Adrenal gland (tissue), 12 donors: ENCODE results near the gene SIX3. TPM values are rescaled to one million over a fixed set of nuclear protein-coding genes. Genes with fewer than 3 reads are reported as not detected.

Experiments
- DNase-seq, 7 donors: peaks; one replicate each; pipeline ENCODE4 v3.0.0-alpha.2; 2019 to 2020
- H3K27ac ChIP-seq, 5 donors: fragments of 200-600 bp; sonication (generic) in 4 of 5; 1 replicate in 3 of 5; 2 replicates in 2 of 5; pipeline versions ENCODE4 v1.5.1 to v1.8.0; 2016 to 2020; ENCODE audit warnings: mild to moderate bottlenecking in 1 of 5
- H3K27me3 ChIP-seq: fragments of 200-600 bp; 2 replicates; pipeline ENCODE4 v1.8.0; 2021
- H3K36me3 ChIP-seq, 2 donors: fragments of 200-600 bp; replicated peaks in 1 of 2; 1 replicate in 1 of 2; 2 replicates in 1 of 2; pipeline versions ENCODE4 v1.5.1 to v1.8.0; 2018 to 2022
- H3K4me1 ChIP-seq, 2 donors: fragments of 200-600 bp; replicated peaks in 1 of 2; 1 replicate in 1 of 2; 2 replicates in 1 of 2; pipeline versions ENCODE4 v1.5.1 to v1.8.0; 2018 to 2021
- H3K4me3 ChIP-seq, 4 donors: fragments of 200-600 bp; sonication (generic) in 3 of 4; one replicate each; pipeline ENCODE4 v1.5.1; 2016 to 2018
- H3K9me3 ChIP-seq, 3 donors: fragments of 200-600 bp; sonication (generic) in 1 of 3; replicated peaks in 1 of 3; 1 replicate in 2 of 3; 2 replicates in 1 of 3; pipeline versions ENCODE4 v1.5.1 to v1.8.0; 2016 to 2021
- POLR2A ChIP-seq, 2 donors: fragments of 450-650 bp; IDR thresholded peaks; one replicate each; pipeline ENCODE4 v1.6.1; 2017; ENCODE audit warnings: antibody characterized with exemption in 2 of 2, mild to moderate bottlenecking in 2 of 2, moderate library complexity in 1 of 2
- WGBS, 4 donors: extraction: QIAGEN DNeasy Blood & Tissue Kit in 2 of 4; methylation state at CpG; one replicate each; pipeline versions ENCODE4 v1.1.5 to v1.1.7; 2013 to 2017; 5-methylcytosine and 5-hydroxymethylcytosine counted together
- intact Hi-C, 2 donors: fragments of 100-400 bp; cut with DNase I; formaldehyde crosslinking; loops; one replicate each; pipeline versions ENCODE4 v1.14.1 to v1.15.0; 2022 to 2023
- polyA plus RNA-seq, 3 donors: library from polyadenylated mRNA; stranded (reverse); fragments of 200-250 nt in 2 of 3; fragments of 350-450 nt in 1 of 3; fragmentation: Illumina TruSeq in 1 of 3; extraction: RNeasy Lipid Tissue Mini Kit (QIAGEN cat#74804) in 1 of 3; gene quantifications; one replicate each; pipeline ENCODE4 v1.2.3, GENCODE V29; 2013 to 2014
- total RNA-seq, 9 donors: library from RNA; depleted of rRNA in 4 of 9; stranded (reverse); fragments of >200 nt in 4 of 9; fragments of 120-200 nt in 1 of 9; fragmentation: NEBNext Ultra II Directional in 1 of 9; extraction: Animal tissue kit (Norgen Biotek cat#: 25700) in 1 of 9; gene quantifications; one replicate each; pipeline versions ENCODE4 v1.1.0 to v1.2.4, GENCODE V29; 2013 to 2023
- TF ChIP-seq, protein P1 (sequence below), 6 experiments: fragments of 450-650 bp in 4 of 6; fragments of 200-600 bp in 2 of 6; sonication (generic) in 1 of 6; IDR thresholded peaks; 1 replicate in 5 of 6; 2 replicates in 1 of 6; pipeline versions ENCODE4 v1.5.1 to v1.8.0; 2016 to 2021; ENCODE audit warnings: antibody characterized with exemption in 6 of 6, mild to moderate bottlenecking in 2 of 6, moderate library complexity in 1 of 6
- donor health status: healthy with polysubstance abuse.
- donor health status: Bipolar disorder and iron deficiency.
- donor health status: DM: yes; HTN: yes; CAD: no.
- donor health status: DM: no; HTN: no; CAD: no.
- donor health status: DM: no; HTN: no; CAD: no.
- donor health status: DM: yes; HTN: yes; CAD: no.

The SIX3 gene
- total and polyA plus RNA-seq, 12 donors, result not detected

DNA sequence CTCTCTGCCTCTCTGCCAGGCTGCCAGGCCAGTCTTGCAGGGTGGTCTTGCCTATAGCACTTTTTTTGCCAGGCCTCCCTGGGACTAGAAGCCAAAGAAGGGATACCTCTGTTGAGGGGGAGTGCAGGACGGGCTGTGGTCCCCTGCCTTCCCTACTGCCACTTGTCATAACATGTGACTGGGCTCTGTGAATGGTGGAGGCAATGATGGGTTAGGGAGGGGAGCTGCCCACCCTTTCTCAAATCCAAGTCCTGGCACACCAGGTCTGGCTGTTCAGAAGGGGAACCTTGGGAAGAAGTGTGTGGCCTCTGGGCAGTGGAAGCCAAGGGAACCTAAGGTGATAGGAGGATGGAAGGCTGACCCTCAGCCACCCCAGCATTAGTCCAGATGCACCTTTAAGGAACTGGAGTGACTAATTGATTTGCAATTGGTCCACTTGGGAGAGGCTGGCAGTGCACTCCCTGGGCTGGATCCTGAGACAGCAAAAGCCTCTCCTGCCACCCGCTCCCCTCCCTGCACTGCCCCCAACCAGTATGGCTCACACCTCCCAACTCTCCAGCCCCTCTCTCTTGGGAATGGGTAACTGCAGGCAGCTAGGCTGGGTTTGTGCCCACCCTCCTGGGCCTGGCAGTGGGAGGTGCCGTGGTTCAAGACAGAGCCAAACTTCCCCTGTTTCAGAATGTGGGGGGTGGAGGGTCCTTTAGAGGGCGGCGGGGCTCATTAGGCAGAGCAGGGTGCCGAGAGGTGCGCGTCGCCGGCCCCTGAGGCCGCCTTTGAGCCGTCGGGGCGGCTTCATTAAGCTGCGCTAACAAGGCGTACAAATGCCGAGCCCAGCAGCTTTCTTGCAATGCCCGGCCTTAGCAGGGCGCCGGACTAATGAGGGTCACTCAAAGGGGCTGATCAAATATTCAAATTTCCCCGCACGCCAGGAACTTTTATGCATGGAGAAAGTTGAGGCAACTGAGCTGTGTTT is 4.5 kb upstream of the SIX3 start:
- TF ChIP-seq, protein P1, sequence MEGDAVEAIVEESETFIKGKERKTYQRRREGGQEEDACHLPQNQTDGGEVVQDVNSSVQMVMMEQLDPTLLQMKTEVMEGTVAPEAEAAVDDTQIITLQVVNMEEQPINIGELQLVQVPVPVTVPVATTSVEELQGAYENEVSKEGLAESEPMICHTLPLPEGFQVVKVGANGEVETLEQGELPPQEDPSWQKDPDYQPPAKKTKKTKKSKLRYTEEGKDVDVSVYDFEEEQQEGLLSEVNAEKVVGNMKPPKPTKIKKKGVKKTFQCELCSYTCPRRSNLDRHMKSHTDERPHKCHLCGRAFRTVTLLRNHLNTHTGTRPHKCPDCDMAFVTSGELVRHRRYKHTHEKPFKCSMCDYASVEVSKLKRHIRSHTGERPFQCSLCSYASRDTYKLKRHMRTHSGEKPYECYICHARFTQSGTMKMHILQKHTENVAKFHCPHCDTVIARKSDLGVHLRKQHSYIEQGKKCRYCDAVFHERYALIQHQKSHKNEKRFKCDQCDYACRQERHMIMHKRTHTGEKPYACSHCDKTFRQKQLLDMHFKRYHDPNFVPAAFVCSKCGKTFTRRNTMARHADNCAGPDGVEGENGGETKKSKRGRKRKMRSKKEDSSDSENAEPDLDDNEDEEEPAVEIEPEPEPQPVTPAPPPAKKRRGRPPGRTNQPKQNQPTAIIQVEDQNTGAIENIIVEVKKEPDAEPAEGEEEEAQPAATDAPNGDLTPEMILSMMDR (IDR thresholded peaks at IDR 0.05), result no peak
- no peak for TF ChIP-seq POLR2A (IDR thresholded peaks at IDR 0.05)
- H3K4me1 ChIP-seq, result peaks cover 7 to 19% of the 10 kb centered on the region in 2 donors
- H3K36me3 ChIP-seq, result no peaks in the 10 kb centered on the region
- peaks cover 91% of the 10 kb centered on the region for H3K27me3 ChIP-seq
- H3K27ac ChIP-seq, result no peak overlapping the region
- intact Hi-C loops, result no loop called here
- no peak overlapping the region for H3K4me3 ChIP-seq
- WGBS, 4 donors, result 8 to 11% (median 9%) methylated on average over 6 to 22 of the region's 22 CpGs
- H3K9me3 ChIP-seq, result no peaks in the 10 kb centered on the region
- no peak for DNase-seq

DNA sequence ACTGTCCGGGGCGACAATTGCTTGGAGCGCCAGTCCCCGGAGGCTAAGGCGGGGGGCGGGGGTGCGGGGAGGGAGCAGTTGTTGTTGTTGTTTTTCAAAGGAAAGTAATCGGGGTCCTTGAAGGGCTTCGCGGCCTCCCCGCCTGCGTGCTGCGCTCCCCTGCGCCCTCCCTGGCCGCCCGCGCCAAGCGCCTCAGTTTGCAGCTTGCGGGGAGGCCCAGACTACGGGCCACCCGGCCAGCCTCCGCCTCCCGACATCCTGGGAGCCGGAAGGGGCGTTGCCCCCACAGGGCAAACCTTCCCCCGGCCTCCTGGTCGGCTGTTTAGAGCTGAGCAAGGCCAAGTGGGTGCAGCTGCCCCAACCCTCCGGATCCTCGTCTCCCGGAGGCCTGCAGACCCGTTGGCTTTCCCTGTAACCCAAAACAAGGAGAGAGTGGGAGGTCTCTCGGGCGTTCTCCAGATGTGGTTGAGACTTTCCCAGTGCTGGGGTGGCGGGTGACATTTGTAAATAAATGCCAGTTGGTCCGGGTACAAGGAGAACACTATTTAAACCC is 3.7 kb upstream of the SIX3 start:
- no peak for DNase-seq
- Histone ChIP-seq H3K9me3 (no peaks in the 10 kb centered on the region), H3K4me3 (no peak overlapping the region), H3K27ac (no peak overlapping the region), H3K4me1 (peaks cover 7 to 24% of the 10 kb centered on the region in 2 donors), H3K36me3 (no peaks in the 10 kb centered on the region), H3K27me3 (peaks cover 90% of the 10 kb centered on the region)
- WGBS, 4 donors, result 2 to 7% (median 4%) methylated on average over 15 to 35 of the region's 35 CpGs
- no peak for TF ChIP-seq POLR2A (IDR thresholded peaks at IDR 0.05)
- TF ChIP-seq, protein P1 (IDR thresholded peaks at IDR 0.05), result no peak
- intact Hi-C loops, result no loop called here

DNA sequence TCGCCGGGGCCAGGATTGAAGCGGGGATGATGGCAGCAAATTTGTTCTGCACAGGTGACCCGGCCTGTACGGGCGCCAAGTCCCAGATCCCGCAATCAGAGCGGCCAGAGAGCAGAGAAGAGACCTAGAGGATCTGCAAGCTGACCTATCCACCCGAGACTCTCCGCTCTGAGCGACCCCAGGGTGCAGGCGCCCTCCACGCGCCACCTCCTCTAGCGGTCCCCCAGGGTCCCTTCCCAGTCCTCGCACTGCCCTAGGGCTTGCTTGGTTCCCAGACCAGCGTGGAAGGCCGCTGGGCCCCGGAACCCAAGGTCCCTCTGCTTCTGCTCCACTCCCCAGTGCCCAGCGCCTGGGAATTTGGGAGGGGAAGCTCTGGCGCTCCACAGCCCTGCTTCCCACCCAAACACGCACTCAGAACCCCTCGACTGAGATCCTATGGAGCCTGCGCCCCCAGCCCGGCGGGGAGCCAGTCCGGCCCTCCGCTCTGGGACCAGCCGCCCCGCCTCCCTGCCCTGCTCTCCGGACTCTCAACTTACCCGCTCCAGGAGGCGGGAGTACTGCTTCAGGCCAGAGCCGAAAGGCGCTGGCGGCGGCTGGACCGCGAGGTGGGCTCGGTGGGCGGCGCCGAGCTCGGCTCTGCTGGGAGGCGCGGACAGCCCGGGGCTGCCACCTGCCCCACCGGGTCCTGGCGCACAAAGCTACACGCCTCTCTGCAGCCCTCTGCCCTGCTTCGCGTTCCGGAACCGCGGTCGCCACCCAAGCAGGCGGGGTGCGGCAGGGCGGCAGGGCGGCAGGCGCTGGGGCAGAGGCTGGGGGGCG is 3.0 kb upstream of the SIX3 start:
- peaks cover 90% of the 10 kb centered on the region for H3K27me3 ChIP-seq

More for the DNA sequence above, 3.0 kb upstream of the SIX3 start:
- Histone ChIP-seq H3K4me3 (peak overlapping the region in 1 of 4 donors; percentile 27), H3K4me1 (peaks cover 7 to 22% of the 10 kb centered on the region in 2 donors), H3K27ac (no peak overlapping the region), H3K36me3 (no peaks in the 10 kb centered on the region), H3K9me3 (no peaks in the 10 kb centered on the region)
- TF ChIP-seq, protein P1 (IDR thresholded peaks at IDR 0.05), result no peak
- TF ChIP-seq POLR2A (IDR thresholded peaks at IDR 0.05), result no peak
- intact Hi-C loops, result no loop called here
- DNase-seq, result no peak
- 3 to 5% (median 3%) methylated on average over 12 to 62 of the region's 62 CpGs for WGBS, 4 donors
